ENCODE results near the gene LPCAT1. TPM values are rescaled to one million over a fixed set of nuclear protein-coding genes. Genes with fewer than 3 reads are reported as not detected.

Gene LPCAT1
- total RNA-seq, 4 donors from 2014 or later, result 18.9 to 47.5 (median 29.2) TPM

DNA sequence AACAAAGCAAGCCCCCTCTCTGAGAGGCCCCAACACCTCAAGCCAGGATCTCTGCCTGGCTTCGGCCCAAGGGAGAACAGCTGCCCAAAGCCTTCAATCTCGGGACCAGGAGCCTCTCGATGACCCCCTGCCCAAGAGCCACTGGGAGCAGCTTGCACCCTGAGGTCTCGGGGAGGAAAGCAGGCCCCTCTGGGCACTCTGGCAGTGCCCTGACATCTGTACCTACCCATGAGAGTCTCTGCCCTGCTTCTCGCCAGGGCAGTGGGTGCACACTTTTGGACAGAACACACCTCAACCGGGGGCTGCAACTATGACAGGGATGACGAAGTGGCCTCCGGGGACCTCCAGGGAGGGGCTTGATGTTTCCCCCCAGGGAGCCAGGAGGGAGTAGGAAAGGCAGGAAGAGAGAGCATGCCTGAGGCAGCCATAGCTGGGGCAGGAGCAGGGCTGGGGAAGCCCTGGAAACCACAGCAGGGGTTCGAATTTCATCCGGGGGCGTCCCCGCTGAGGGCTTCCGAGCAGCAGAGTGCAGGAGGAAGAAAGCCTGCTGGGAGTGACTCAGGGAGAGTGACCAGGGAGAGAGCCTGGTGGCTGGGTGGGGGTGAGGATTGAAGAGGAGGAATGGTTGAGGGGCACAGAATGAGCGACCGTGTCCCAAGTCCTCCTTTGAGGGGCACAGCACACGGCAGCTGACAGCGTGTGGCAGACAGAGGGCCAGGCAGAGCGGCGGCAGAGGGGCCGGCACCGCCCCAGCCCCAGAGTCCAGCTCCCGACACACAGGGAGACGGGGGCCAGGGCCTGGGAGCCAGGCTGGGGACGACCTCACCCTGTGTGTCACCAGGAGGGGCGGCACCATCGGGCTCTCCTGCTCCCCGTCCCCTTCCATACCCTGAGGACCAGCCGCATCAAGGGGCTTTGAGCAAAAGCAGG lies 1.8 kb downstream of the LPCAT1 start:
- TF ChIP-seq CTCF (IDR thresholded peaks at IDR 0.05; ENCODE audit: low read depth), result no peak

DNA sequence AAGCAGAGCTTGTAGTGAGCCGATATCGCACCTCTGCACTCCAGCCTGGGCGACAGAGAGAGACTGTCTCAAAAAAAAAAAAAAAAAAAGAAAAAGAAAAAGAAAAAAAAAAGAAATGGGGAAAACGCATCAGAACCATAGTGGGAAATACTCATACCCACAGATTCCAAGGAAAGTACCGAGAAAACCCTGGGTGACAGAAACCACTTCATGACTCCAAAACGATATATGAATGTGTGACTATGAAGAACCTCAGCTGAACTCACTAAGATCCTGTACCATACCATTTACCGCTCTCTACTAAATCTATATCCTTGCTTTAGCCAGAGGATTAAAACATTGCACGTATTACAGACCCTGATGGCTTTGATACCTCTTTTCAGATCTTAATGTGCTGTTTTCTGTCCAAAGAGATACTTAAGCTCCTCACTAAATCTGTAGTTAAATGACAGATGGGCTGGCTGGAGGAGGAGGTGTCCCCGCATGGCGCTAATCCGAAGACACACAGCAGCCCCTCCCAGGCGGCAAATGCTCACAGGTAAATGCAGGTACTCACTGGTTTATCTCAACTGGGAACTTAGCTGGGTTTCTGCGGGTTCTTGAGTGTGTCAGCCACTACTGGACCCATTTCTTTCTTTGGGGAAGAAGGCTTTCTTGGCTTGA lies 2.8 kb downstream of the LPCAT1 start:
- TF ChIP-seq CTCF (IDR thresholded peaks at IDR 0.05; ENCODE audit: low read depth), result no peak

DNA sequence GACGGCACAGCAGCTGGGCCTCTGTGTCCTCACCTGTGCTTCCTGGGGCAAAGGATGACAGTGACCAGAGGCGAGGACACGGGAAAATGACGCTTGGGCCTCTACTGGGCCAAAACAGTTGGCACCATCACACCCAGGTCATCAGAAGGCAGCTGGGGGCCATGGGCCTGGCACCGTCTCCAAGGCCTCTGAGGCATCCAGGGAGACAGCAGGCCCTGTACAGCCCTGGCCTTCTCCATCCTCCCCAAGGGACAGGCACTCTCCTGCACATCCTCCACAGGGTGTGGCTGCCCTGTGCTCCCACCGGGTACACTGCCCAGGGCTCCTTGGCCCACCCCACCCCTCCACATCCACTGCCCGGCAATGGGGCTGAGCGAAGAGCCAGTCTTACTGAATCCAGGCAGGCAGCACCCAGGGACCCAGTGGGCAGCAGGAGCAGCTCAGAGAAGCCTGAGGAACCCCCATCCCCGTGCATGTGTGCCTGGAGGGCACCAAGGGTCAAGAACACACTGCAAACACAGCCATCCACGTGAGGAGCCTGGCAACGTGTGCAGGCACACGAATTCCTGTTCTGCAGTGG lies 4.0 kb downstream of the LPCAT1 start:
- TF ChIP-seq CTCF (IDR thresholded peaks at IDR 0.05; ENCODE audit: low read depth), result no peak

DNA sequence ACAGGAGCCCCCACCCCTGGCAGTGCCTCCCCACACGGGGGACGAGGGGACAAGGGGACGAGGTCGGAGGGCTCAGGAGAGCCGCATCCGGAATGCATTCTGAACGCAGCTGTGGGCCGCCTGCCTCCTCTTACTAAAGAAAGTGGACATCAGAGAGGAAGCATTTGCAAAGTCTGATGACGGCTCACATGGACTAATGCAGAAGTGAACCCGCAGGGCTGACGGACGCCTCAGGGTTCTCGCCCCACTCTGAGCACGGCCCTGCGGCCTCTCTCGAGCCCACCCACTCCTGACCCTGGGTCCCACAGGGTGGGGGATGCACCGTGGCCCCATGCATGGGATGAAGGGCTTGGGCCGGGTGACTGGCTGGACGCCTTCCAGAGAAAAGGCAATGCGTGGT lies 5.9 kb downstream of the LPCAT1 start:
- no peak for TF ChIP-seq CTCF (IDR thresholded peaks at IDR 0.05; ENCODE audit: low read depth)

DNA sequence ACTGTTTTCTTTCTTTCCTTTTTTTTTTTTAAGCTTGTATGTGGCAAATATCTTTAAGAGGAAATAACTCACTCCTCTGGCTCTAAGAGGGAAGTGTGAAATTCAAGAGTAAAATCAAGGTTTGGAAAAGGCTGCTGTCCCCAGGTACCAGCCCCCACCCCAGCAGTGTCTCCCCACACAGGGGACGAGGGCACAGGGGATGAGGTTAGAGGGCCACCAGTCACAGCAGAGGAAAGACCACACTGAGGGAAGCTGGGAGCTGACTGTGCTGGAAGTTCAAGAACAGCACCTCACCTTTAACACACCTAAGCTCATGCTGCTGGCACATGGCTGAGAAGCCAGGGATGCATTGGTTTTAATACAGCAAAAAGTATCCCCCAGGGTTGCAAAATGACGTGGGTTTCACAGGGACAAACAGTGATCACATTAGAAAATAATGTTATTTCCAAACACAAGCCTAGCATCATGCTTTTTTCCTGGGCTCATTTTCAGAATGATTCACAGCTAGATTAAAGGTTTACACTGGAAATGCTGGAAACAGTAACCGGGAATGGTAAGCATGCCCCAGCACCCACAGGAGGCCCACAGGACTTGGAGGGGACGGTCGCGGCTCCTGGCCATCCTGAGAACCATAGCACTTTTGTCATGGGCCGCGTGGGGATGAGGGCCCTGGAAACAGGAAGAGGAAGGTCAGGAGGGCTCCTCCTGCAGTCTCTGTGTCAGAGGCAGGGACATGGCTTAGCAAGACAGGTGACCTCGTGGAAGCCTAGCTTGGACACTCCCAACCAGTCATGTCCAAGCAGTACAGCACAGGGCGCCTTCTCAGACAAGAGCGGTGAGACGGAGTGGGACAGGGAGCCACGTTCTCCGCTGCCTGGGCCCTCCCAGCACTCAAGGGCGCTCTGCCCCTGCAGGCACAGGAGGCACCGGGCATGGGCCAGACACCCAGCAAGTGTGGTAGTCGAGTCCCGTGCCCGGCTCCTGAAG lies 6.9 kb downstream of the LPCAT1 start:
- TF ChIP-seq CTCF (IDR thresholded peaks at IDR 0.05; ENCODE audit: low read depth), result no peak

DNA sequence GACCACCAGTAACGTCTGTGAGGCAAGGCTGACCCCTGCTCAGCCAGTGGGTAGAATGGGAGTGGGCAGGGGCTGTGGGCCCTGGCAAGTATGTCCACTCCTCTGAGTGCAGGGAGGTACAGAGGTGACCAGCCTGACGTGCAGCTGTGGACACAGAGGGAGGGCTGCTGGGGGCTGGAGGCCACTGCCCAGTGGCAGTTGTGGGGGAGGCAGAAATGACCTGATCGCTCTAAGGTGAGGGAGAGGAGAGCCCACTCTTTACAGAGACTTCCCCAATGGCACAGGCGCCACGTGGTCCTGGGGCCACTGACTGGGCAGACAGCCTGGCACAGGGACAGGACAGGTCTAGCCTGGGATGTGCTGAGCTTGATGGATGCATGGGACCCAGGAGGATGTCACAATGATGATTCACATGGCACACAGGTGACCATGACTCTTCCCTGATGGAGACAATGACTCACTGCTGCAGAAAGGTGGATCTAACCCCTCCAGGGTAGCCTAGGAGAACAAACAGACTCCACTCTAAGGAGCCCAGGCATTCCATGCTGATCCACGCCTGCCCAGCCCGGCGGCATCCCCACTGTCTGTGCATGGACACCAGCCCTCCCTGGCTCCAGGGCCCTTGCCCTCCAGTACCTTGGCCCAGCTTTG lies 7.7 kb downstream of the LPCAT1 start:
- TF ChIP-seq CTCF (IDR thresholded peaks at IDR 0.05; ENCODE audit: low read depth), result no peak
